GM21619 (cell line): ENCODE data around the gene ZFX.

ENCODE experiments used
- ATAC-seq: cut with Tn5 transposase; IDR thresholded peaks from one replicate; pipeline ENCODE4 v1.9.1; 2021; ENCODE audit not compliant: unreplicated experiment

Gene ZFX

GRCh38 chrX:24232796-24233195 is 83.3 kb downstream of the ZFX start:
- no peak for ATAC-seq

GRCh38 chrX:24235084-24235710 is 85.7 kb downstream of the ZFX start:
- no peak for ATAC-seq

GRCh38 chrX:24241822-24242648 is 92.5 kb downstream of the ZFX start:
- ATAC-seq = no peak

GRCh38 chrX:24242649-24243175 is 93.2 kb downstream of the ZFX start:
- ATAC-seq = peak; percentile 87

- ATAC-seq = peak; percentile 32
Observed at GRCh38 chrX:24243188-24243587, 93.7 kb downstream of the ZFX start.

- ATAC-seq = no peak
Observed at GRCh38 chrX:24243692-24244091, 94.2 kb downstream of the ZFX start.

GRCh38 chrX:24245202-24245601 is 95.7 kb downstream of the ZFX start:
- no peak for ATAC-seq

GRCh38 chrX:24248042-24248441 is 98.5 kb downstream of the ZFX start:
- no peak for ATAC-seq

- no peak for ATAC-seq
Observed at GRCh38 chrX:24253030-24253429, 103.5 kb downstream of the ZFX start.

GRCh38 chrX:24253469-24253868 is 103.9 kb downstream of the ZFX start:
- ATAC-seq = no peak

- no peak for ATAC-seq
Observed at GRCh38 chrX:24257011-24257410, 107.5 kb downstream of the ZFX start.

- ATAC-seq = no peak
Observed at GRCh38 chrX:24259544-24260240, 110.2 kb downstream of the ZFX start.

- no peak for ATAC-seq
Observed at GRCh38 chrX:24260842-24261550, 111.5 kb downstream of the ZFX start.

GRCh38 chrX:24262309-24262708 is 112.8 kb downstream of the ZFX start:
- ATAC-seq = no peak

- ATAC-seq = no peak
Observed at GRCh38 chrX:24264383-24264782, 114.9 kb downstream of the ZFX start.
